Urinary bladder (tissue), 4 donors: ENCODE results near the gene ROM1. TPM values are rescaled to one million over a fixed set of nuclear protein-coding genes. Genes with fewer than 3 reads are reported as not detected.
A peak's percentile ranks its signal among the peaks of the same experiment; 100 is the strongest.
"Not testable (repeated sequence)": the region's sequence is repeated elsewhere in the genome, so short reads cannot be mapped to it uniquely, and the experiment has no call there.

Experiments used
- DNase-seq: peaks from one replicate; pipeline ENCODE4 v3.0.0-alpha.2; 2015; ENCODE audit errors: extremely low spot score
- H3K27ac ChIP-seq: one replicate; pipeline ENCODE4 v1.5.1; 2013; ENCODE audit warnings: low read depth, mild to moderate bottlenecking, moderate library complexity
- H3K36me3 ChIP-seq: one replicate; pipeline ENCODE4 v1.6.1; 2013; ENCODE audit warnings: mild to moderate bottlenecking, moderate library complexity; ENCODE audit not compliant: insufficient read depth
- H3K4me1 ChIP-seq: one replicate; pipeline ENCODE4 v1.6.1; 2013; ENCODE audit warnings: mild to moderate bottlenecking, moderate library complexity; ENCODE audit not compliant: insufficient read depth
- H3K4me3 ChIP-seq: one replicate; pipeline ENCODE4 v1.5.1; 2013; ENCODE audit warnings: low read depth, low read length
- WGBS: extraction: QIAGEN DNeasy Blood & Tissue Kit; methylation state at CpG from one replicate; pipeline ENCODE4 v1.1.7; 2013; 5-methylcytosine and 5-hydroxymethylcytosine counted together
- polyA plus RNA-seq: library from polyadenylated mRNA; stranded (reverse); fragments of 200-250 nt; gene quantifications from one replicate; pipeline ENCODE4 v1.2.3, GENCODE V29; 2013
- total RNA-seq: library from RNA; depleted of rRNA; stranded (reverse); fragments of >200 nt; gene quantifications from one replicate; pipeline ENCODE4 v1.2.3, GENCODE V29; 2014
- donor health status: healthy with polysubstance abuse.
- donor health status: healthy.

ROM1 gene
- total and polyA plus RNA-seq, 2 donors: 1.3 to 18.9 TPM

- H3K27ac ChIP-seq: no peak overlapping the region
- 75% methylated on average over 8 of the region's 8 CpGs for WGBS
- H3K4me1 ChIP-seq: peaks cover 3% of the 10 kb centered on the region
- H3K36me3 ChIP-seq: no peaks in the 10 kb centered on the region
- DNase-seq: no peak
- no peak overlapping the region for H3K4me3 ChIP-seq
These were observed 31.2 kb downstream of the ROM1 start for GRCh38 chr11:62644220-62644619.

- H3K4me1 ChIP-seq: peaks cover 3% of the 10 kb centered on the region
- DNase-seq: no peak
- no peaks in the 10 kb centered on the region for H3K36me3 ChIP-seq
- WGBS: 12% methylated on average over 11 of the region's 11 CpGs
- H3K27ac ChIP-seq: no peak overlapping the region
- peak overlapping the region; percentile 93 for H3K4me3 ChIP-seq
These were observed 32.6 kb downstream of the ROM1 start for GRCh38 chr11:62645671-62645945.

DNA sequence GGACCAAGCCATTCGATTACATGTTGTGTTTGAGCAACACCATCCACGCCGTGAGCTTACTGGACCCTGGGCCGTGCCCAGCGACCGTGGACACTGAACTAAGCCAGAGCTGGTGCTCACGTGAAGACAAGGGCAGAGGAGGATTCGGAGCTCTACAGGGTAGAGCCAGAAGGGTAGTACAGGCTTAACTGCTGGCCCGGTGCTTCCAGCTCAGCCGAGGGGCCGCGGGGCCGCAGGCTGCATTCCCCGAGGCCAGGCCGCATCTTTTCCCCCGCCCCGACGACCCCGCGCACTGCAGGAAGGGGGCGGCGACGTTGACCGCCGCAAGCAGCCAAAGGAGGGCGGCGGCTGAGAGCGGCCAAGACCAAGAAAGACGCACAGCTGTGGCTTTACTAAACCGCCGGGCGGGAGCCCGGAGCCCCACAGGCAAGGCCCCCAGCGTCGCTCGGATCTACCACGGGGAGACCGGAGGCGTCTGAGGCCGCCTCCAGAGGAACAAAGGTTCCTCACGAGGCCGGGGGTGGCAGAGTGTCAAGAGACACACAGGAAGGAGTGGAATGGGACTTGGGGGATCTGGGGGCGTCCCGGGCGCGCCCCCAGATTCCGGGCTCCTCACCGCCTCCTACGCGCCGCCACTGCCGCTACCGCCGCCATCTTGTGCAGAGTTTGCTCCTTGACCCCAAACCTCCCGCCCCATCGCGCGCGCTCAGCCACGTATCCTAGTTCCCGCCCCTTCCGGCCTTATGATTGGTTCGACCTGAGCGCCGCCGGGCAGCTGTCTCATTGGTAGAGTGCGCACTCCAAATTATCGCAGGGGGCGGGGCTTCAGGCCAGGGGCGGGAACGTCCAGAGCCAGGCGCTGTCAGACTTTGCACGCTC lies 33.1 kb downstream of the ROM1 start, which contains the start of gene GANAB:
GANAB (minus strand) TSS at position 668 of the 879 bp plus-strand sequence; CDS start at position 654, 14 bp downstream.
- DNase-seq: peak; percentile 98
- under 1% methylated on average over 73 of the region's 73 CpGs for WGBS
- Histone ChIP-seq H3K27ac (peak within 1 kb of the TSS; percentile 93), H3K4me3 (peak within 1 kb of the TSS; percentile 93), H3K4me1 (peaks cover 3% of the 10 kb centered on the region), H3K36me3 (no peaks in the 10 kb centered on the region)

DNA sequence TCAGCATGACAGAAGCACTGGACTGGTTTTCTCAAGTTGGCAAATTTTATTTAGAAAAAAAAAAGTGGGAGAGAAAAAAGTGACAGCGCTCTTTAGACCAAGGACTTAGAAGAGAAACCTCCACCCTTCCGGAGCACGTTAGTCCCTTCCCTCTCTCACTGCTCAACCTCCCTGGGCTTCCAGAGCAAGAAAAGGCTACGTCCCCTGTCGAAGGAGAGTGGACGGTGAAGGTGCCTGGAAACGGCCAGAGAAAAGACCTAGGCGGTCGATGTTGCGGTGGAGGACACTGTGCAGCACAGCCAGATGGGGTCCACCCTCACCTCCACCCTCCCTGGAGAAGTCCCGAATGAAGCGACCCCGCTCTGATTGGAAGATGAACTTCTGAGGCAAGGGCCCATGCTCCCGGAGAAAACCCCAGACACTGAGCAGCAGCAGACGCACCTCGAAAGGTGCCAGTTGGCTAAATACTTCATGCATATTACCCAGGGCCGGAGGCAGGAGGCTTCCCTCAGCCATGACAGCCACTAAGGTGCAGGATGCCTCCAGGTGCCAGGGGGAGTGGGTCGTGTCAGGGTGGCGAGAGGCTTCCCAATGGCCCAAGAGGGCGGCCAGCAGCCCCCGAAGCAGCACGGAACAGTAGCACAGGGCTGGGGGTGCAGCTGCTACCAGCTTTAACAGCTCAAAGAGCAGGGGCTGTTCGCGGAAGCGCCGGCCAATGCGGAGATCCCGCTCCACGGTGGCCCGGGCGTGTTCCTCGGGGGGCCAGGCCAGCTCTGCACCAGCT lies 34.0 kb downstream of the ROM1 start:
- peaks cover 3% of the 10 kb centered on the region for H3K4me1 ChIP-seq
- no peaks in the 10 kb centered on the region for H3K36me3 ChIP-seq

DNA sequence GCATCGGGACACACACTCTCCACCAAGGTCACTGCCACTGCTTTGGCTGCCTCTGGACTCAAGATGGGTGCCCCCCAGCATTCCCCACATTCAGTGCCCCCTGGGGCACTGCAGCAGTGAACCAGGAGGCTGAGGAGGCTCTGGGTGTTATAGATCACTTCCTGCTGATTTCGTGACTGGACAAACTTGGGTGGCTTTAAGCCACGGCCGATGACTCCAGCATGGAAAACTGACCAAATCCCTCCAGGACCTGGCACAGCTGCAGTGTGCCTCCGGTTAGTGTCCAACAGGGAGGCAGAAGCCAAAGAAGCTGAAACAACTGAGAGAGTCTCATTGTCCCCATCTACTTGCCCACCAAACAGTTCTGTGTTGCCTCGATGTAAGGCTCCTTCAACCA lies 34.5 kb downstream of the ROM1 start:
- Histone ChIP-seq H3K4me1 (peaks cover 3% of the 10 kb centered on the region), H3K4me3 (no peak overlapping the region), H3K27ac (no peak overlapping the region), H3K36me3 (no peaks in the 10 kb centered on the region)
- WGBS: 85% methylated on average over 6 of the region's 6 CpGs
- no peak for DNase-seq

More for the DNA sequence above, 34.0 kb downstream of the ROM1 start:
- Histone ChIP-seq H3K4me3 (no peak overlapping the region), H3K27ac (no peak overlapping the region)
- 61% methylated on average over 32 of the region's 32 CpGs for WGBS
- no peak for DNase-seq

DNA sequence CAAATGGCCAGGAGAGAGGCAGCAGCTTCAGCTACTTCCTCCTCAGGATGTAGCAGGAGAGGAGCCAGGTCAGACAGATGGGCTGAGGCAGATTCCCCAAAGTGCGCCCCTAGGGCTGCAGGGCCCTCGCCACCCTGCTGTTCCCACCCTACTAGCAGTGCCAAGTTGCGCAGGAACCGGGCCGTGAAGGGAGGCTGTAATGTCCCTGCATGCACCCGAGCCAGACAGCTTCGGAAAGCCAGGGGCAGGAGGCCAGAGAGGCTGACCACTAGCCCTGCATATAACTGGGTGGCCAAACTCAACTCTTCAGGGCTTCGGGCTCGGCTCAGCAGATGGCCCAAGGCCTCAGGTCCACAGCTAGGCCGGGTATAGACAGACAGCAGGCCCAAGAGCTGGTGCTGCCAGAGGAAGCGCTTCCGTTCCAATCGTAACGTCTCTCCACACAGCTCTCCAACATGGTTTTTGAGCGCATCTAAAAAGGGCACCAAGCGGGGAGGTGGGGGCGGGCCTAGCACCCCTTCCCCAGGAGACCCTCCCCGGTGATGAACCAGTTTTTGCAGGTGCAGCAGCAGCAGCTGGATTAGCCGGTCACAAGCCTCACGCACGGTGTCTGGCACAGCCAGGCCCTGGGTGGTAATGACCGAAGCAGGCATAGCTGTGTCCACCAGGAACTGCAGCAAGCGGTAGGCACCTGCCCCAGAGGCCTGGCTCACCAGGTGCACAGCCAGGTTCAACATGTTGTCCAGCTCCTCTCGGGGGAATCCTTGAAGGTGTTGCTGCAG lies 35.3 kb downstream of the ROM1 start:
- Histone ChIP-seq H3K4me1 (peaks cover 3% of the 10 kb centered on the region), H3K4me3 (no peak overlapping the region), H3K36me3 (no peaks in the 10 kb centered on the region), H3K27ac (no peak overlapping the region)
- 91% methylated on average over 24 of the region's 24 CpGs for WGBS
- DNase-seq: no peak

DNA sequence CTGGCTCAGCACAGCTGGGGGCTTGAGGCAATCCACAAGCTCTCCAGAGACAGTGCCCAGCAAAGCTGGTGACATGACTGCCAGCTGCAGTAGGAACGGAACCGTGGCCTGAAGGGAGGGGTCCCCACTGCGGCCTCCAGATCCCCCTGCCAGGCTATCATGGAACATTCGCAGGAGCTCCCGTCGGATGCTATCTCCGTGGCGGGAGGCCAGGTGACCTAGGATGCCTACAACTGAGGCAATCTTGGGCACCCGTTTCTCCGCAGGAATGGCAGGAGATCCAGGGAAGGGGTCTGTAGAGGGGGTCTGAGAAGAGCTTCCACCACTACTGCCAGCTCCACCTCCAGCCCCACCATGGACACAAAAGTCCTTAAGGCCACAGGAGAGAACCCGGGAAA lies 35.9 kb downstream of the ROM1 start:
- no peak for DNase-seq
- H3K4me1 ChIP-seq: peaks cover 3% of the 10 kb centered on the region
- WGBS: 87% methylated on average over 11 of the region's 11 CpGs
- H3K4me3 ChIP-seq: no peak overlapping the region
- no peak overlapping the region for H3K27ac ChIP-seq
- H3K36me3 ChIP-seq: no peaks in the 10 kb centered on the region

GRCh38 chr11:62649486-62649885 lies 36.4 kb downstream of the ROM1 start:
- DNase-seq: no peak
- Histone ChIP-seq H3K4me3 (no peak overlapping the region), H3K4me1 (peaks cover 3% of the 10 kb centered on the region), H3K27ac (no peak overlapping the region), H3K36me3 (no peaks in the 10 kb centered on the region)
- WGBS: 93% methylated on average over 11 of the region's 11 CpGs

GRCh38 chr11:62650283-62650682 lies 37.2 kb downstream of the ROM1 start:
- H3K36me3 ChIP-seq, DNase-seq, H3K27ac ChIP-seq, H3K4me3 ChIP-seq, H3K4me1 ChIP-seq: not testable (repeated sequence)
- 96% methylated on average over 12 of the region's 12 CpGs for WGBS

- Histone ChIP-seq H3K36me3 (no peaks in the 10 kb centered on the region), H3K4me3 (peak overlapping the region; percentile 76), H3K27ac (peak overlapping the region; percentile 95), H3K4me1 (no peaks in the 10 kb centered on the region)
- no peak for DNase-seq
- WGBS: 35% methylated on average over 16 of the region's 16 CpGs
These were observed 39.3 kb downstream of the ROM1 start for GRCh38 chr11:62652161-62653006.

DNA sequence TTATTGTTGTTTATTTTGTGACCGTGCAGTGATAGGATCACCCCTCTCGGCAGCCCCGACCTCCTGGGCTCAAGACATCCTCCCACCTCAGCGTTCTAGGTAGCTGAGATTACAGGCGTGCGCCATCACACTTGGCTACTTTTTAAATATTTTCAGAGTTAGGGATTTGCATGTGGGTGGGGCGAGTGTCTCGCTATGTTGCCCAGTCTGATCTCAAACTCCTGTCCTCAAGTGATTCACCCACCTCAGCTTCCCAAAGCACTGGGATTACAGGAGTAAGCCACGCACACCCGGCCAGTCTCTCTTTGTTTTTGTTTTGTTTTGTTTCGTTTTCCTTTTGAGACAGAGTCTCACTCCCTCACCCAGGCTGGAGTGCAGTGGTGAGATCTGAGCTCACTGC lies 41.2 kb downstream of the ROM1 start:
- 87% methylated on average over 11 of the region's 11 CpGs for WGBS
- no peaks in the 10 kb centered on the region for H3K36me3 ChIP-seq
- H3K4me3 ChIP-seq: no peak overlapping the region
- H3K27ac ChIP-seq: no peak overlapping the region
- no peak for DNase-seq
- H3K4me1 ChIP-seq: no peaks in the 10 kb centered on the region

DNA sequence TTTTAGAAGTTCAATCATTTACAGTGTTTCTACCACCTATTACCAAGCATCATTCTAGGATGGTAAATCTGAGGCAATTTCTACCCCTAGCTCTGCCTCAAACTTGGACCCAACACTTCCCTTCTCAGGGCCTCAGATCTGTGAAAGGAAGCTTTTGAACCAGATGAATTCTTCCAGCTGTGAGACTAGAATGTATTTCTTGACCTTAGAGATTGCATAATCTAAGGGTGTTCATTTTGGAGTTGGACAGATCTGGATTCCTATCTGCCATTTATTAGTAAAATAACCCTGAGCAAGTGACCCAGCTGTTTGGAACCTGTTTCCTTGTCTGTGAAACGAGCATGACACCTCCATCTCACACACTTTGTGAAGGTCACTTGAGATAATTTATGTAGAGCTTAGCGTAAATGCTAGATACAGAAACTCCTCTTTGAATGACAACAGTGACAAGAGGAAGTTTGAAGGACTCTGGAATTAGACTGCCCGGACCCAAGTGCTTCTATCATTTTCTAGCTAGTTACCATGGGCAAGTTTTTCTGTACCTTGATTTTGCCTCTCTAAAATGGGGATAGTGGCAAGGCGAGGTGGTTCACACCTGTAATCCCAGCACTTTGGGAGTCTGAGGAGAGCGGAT lies 43.9 kb downstream of the ROM1 start:
- Histone ChIP-seq H3K36me3 (no peaks in the 10 kb centered on the region), H3K4me3 (no peak overlapping the region)
- WGBS: 48% methylated on average over 5 of the region's 5 CpGs

More for the DNA sequence above, 43.9 kb downstream of the ROM1 start:
- H3K27ac ChIP-seq: no peak overlapping the region
- H3K4me1 ChIP-seq: no peaks in the 10 kb centered on the region
- no peak for DNase-seq
